ENCODE results near the gene LHPP.

GRCh38 chr10:124486635-124487034, 25.0 kb downstream of the LHPP start:
- no peak for TF ChIP-seq CTCF (conservative IDR thresholded peaks at IDR 0.05 in 1 of 2, IDR thresholded peaks at IDR 0.05 in 1 of 2; ENCODE audit: low read depth in 1 of 2, low read length in 2 of 2)
- no peak for TF ChIP-seq EZH2 (IDR thresholded peaks at IDR 0.05; ENCODE audit: low read length, missing control alignments)
